ENCODE results near the gene ABCA4.

The ABCA4 gene

DNA sequence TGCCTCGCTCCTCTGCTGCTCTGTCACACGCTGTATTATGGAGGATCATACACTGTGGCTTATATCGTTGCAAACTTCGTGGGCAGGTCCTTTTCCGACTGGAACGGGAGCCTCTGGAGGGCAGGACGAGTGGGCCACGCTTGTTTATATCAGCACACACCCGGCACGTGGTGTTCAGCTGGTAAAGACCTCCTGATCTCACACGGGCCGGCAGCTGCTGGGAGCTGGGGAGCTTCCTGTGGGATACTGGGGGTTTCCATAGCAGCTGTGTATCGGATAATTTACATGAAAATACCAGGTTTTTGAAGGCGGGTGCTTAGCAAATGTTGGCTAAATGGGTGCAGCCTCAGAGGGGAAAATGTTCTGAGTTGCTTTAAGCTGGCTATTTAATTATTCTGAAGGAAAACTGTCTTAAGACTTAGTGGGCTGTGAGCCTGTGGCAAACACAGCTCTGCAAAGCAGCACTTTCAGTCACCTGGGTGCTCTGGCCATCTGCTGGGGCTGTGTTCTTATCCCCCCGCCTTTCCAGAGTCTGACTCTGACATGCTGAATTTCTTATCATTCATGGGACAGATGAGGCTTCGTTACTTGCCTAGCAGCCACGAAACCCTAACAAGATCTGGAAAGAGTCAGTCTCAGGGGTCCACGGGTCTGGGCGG is 108.1 kb downstream of the ABCA4 start:
- Histone ChIP-seq H3K27ac (no peak overlapping the region), H3K27me3 (replicated peaks) (no peaks in the 10 kb centered on the region), H3K4me3 (ENCODE audit: low read depth, low read length) (no peak overlapping the region), H3K36me3 (replicated peaks) (no peaks in the 10 kb centered on the region)
- no peak for DNase-seq
- TF ChIP-seq CTCF (IDR thresholded peaks at IDR 0.05; ENCODE audit: low read depth, low read length, missing control alignments), result no peak
- in situ Hi-C loops (cut with HindIII; ENCODE audit: low pct_ligation_motif_present, low sequenced_read_pairs), result no loop called here

DNA sequence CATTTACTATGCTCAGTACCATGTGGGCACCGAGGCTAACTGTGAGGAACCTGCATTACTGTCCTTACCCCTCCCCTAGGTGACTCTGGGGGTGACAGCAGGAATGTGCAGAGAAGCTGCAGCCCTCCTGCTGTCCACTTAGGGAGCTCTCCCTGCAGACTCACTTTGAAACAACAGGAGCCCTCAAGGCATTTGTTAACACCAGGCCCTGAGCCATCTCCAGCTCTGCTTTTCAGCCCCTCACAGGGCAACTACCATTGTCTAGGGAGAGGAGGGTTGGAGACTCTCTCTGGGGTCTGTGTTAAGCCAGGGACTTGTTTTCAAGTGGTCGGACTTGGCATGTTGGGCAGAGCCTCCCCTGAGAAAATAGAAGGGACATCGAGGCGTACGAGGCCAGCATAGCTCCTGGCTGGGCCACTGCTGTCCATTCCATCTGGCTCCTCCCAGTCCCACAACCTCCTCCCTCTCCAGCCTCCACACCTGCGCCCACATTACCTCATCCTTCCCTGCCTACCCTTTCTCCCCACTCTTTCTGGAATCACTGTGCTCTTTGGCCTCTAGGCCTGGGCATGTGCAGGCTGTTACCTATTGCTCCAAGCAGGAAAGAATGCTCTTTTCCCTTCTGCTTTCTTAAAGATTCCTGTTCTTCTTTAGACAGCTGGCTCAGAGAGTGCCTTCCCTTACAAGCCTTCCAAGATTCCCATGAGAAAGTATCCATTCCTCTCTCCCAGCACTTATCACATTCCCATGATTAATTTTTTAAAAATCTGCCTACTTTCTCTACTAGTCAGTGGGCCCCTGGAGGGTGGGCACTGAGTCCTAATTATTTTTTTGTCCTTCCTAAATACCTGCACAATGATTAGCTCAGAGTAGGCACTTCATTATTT is 109.0 kb downstream of the ABCA4 start:
- in situ Hi-C loops (cut with HindIII; ENCODE audit: low pct_ligation_motif_present, low sequenced_read_pairs), result no loop called here
- TF ChIP-seq CTCF (IDR thresholded peaks at IDR 0.05; ENCODE audit: low read depth, low read length, missing control alignments), result no peak
- H3K36me3 ChIP-seq (replicated peaks), result no peaks in the 10 kb centered on the region
- H3K27me3 ChIP-seq (replicated peaks), result no peaks in the 10 kb centered on the region
- no peak overlapping the region for H3K27ac ChIP-seq
- no peak overlapping the region for H3K4me3 ChIP-seq (ENCODE audit: low read depth, low read length)
- no peak for DNase-seq

DNA sequence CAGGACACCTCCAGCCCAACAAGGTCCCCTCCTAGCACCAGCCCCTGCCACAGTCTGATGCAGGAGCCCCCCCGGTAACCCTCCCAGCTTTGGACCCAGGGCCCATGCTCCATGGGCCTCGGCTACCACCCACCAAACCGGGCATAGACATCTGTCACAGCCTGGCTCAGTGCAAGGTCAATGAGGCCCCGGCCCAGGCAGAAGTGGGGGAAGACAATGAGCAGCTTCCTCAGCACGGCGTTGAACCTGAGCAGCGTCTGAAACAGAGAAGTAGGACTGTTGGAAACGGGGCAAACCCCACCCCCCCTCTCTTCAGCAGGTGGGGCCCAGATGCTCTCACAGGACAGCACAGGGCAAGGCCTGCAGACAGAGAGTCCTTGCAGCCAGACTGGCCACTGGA is 109.8 kb downstream of the ABCA4 start:
- no peak overlapping the region for H3K4me3 ChIP-seq (ENCODE audit: low read depth, low read length)
- TF ChIP-seq CTCF (IDR thresholded peaks at IDR 0.05; ENCODE audit: low read depth, low read length, missing control alignments), result no peak
- H3K27me3 ChIP-seq (replicated peaks), result no peaks in the 10 kb centered on the region
- in situ Hi-C loops (cut with HindIII; ENCODE audit: low pct_ligation_motif_present, low sequenced_read_pairs), result no loop called here
- no peaks in the 10 kb centered on the region for H3K36me3 ChIP-seq (replicated peaks)
- no peak for DNase-seq
- H3K27ac ChIP-seq, result no peak overlapping the region

DNA sequence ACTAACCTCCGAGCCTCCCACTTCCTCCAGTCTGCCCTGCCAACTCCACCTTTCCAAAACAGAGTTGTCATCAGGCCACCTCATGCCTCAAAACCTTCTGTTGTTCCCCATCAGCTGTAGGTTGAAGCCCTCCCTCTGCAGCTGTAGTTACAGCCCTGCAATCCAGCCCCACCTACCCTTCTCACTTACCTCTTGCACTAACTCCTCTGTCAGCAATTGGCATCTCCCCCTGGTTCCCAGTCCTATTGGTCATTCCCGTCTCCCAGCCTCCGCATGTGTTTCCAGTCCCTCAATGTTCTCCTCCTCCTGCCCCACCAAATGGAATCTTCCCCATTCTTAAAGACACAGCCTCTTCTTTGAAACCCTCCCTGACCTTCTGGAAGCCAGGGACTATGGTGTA is 111.6 kb downstream of the ABCA4 start:
- no peak for DNase-seq
- in situ Hi-C loops (cut with HindIII; ENCODE audit: low pct_ligation_motif_present, low sequenced_read_pairs), result no loop called here
- TF ChIP-seq CTCF (IDR thresholded peaks at IDR 0.05; ENCODE audit: low read depth, low read length, missing control alignments), result no peak
- no peaks in the 10 kb centered on the region for H3K36me3 ChIP-seq (replicated peaks)
- no peaks in the 10 kb centered on the region for H3K27me3 ChIP-seq (replicated peaks)
- no peak overlapping the region for H3K27ac ChIP-seq
- H3K4me3 ChIP-seq (ENCODE audit: low read depth, low read length), result no peak overlapping the region

DNA sequence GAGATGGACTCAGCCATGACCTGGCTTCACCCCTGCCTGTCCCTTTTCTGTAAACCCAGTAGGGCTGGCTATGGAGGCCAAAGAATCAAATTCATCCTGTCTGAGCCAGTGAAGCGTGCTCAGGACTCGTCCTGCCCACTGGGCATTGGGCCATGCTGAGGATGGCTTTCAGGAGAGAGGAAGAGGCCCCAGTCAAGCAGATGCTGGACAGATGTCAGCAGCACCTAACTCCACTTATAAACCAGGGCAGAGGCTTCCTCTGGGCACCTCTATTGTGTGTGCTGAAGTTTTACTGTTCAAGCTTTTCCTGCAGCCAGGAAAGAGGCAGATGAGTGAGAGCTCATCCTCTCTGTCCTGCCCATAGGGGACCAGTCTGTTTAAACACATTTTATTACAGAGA is 114.3 kb downstream of the ABCA4 start:
- no peak for TF ChIP-seq CTCF (IDR thresholded peaks at IDR 0.05; ENCODE audit: low read depth, low read length, missing control alignments)
- no peak for DNase-seq
- H3K27me3 ChIP-seq (replicated peaks), result no peaks in the 10 kb centered on the region

More for the DNA sequence above, 114.3 kb downstream of the ABCA4 start:
- H3K27ac ChIP-seq, result no peak overlapping the region
- H3K36me3 ChIP-seq (replicated peaks), result no peaks in the 10 kb centered on the region
- in situ Hi-C loops (cut with HindIII; ENCODE audit: low pct_ligation_motif_present, low sequenced_read_pairs), result no loop called here
- H3K4me3 ChIP-seq (ENCODE audit: low read depth, low read length), result no peak overlapping the region
